HUES64 (cell line): ENCODE data around the gene KIF4A.

Source experiments
- H3K27ac ChIP-seq: 2 replicates; pipeline ENCODE4 v1.7.0; 2013; ENCODE audit warnings: low read depth, low read length, inconsistent platforms
- H3K27me3 ChIP-seq: 2 replicates; pipeline ENCODE4 v1.6.1; 2013; ENCODE audit warnings: mild to moderate bottlenecking, low read length; ENCODE audit not compliant: insufficient read depth
- H3K36me3 ChIP-seq: 2 replicates; pipeline ENCODE4 v1.6.1; 2013; ENCODE audit warnings: mild to moderate bottlenecking, low read length; ENCODE audit not compliant: insufficient read depth
- H3K4me1 ChIP-seq: 2 replicates; pipeline ENCODE4 v1.6.1; 2013; ENCODE audit warnings: mild to moderate bottlenecking, low read length, moderate library complexity; ENCODE audit not compliant: insufficient read depth
- H3K4me3 ChIP-seq: 2 replicates; pipeline ENCODE4 v1.5.1; 2013; ENCODE audit warnings: mild to moderate bottlenecking, low read length, moderate library complexity
- H3K9ac ChIP-seq: 2 replicates; pipeline ENCODE4 v1.6.1; 2013; ENCODE audit warnings: mild to moderate bottlenecking, low read depth, low read length
- H3K9me3 ChIP-seq: 2 replicates; pipeline ENCODE4 v1.6.1; 2013; ENCODE audit warnings: low read depth, low read length; ENCODE audit not compliant: insufficient read depth
- WGBS: fragments of 150-250, 120-280 bp; methylation state at CpG from one replicate; pipeline ENCODE4 v1.1.7; 2013; ENCODE audit warnings: missing lambda C conversion rate; 5-methylcytosine and 5-hydroxymethylcytosine counted together

The KIF4A gene

GRCh38 chrX:70455366-70456202 is 165.7 kb downstream of the KIF4A start:
- Histone ChIP-seq H3K4me3 (peak overlapping the region; percentile 82), H3K27me3 (no peaks in the 10 kb centered on the region), H3K9ac (peak overlapping the region; percentile 97), H3K9me3 (no peaks in the 10 kb centered on the region), H3K4me1 (peaks cover 17% of the 10 kb centered on the region; the same call in 1 of the 2 replicates), H3K36me3 (peaks cover 31% of the 10 kb centered on the region), H3K27ac (peak overlapping the region; percentile 88)
- WGBS: 0% methylated on average over 32 of the region's 32 CpGs

- 0 out of 2 replicates have a peak overlapping the region, but pooled peaks have one; percentile 5 for H3K27ac ChIP-seq
- H3K9me3 ChIP-seq: no peaks in the 10 kb centered on the region
- peaks cover 17% of the 10 kb centered on the region; the same call in 1 of the 2 replicates for H3K4me1 ChIP-seq
- peak overlapping the region; percentile 82 for H3K4me3 ChIP-seq
- peak overlapping the region; percentile 97 for H3K9ac ChIP-seq
- no peaks in the 10 kb centered on the region for H3K27me3 ChIP-seq
- WGBS: 11% methylated on average over 2 of the region's 2 CpGs
- H3K36me3 ChIP-seq: peaks cover 38% of the 10 kb centered on the region
Measured at GRCh38 chrX:70456256-70456655, 166.4 kb downstream of the KIF4A start.

GRCh38 chrX:70461026-70461425 is 171.1 kb downstream of the KIF4A start:
- WGBS: 100% methylated on average over 2 of the region's 2 CpGs
- no peaks in the 10 kb centered on the region for H3K27me3 ChIP-seq
- H3K4me3 ChIP-seq: no peak overlapping the region
- H3K27ac ChIP-seq: no peak overlapping the region
- H3K9me3 ChIP-seq: no peaks in the 10 kb centered on the region
- H3K4me1 ChIP-seq: peaks cover 10% of the 10 kb centered on the region; the same call in 1 of the 2 replicates
- no peak overlapping the region for H3K9ac ChIP-seq
- H3K36me3 ChIP-seq: peaks cover 47% of the 10 kb centered on the region

- Histone ChIP-seq H3K36me3 (peaks cover 32% of the 10 kb centered on the region), H3K9ac (no peak overlapping the region), H3K9me3 (no peaks in the 10 kb centered on the region), H3K27ac (no peak overlapping the region), H3K4me3 (no peak overlapping the region), H3K4me1 (no peaks in the 10 kb centered on the region), H3K27me3 (no peaks in the 10 kb centered on the region)
Measured at GRCh38 chrX:70464051-70464450, 174.1 kb downstream of the KIF4A start.

GRCh38 chrX:70466968-70467367 is 177.1 kb downstream of the KIF4A start:
- Histone ChIP-seq H3K9ac (no peak overlapping the region), H3K4me1 (no peaks in the 10 kb centered on the region), H3K4me3 (no peak overlapping the region), H3K27me3 (no peaks in the 10 kb centered on the region), H3K9me3 (no peaks in the 10 kb centered on the region), H3K36me3 (peaks cover 12% of the 10 kb centered on the region), H3K27ac (no peak overlapping the region)

GRCh38 chrX:70468709-70469108 is 178.8 kb downstream of the KIF4A start:
- Histone ChIP-seq H3K4me3 (no peak overlapping the region), H3K9ac (no peak overlapping the region), H3K27me3 (no peaks in the 10 kb centered on the region), H3K4me1 (peaks cover 7% of the 10 kb centered on the region), H3K9me3 (no peaks in the 10 kb centered on the region), H3K36me3 (peaks cover 12% of the 10 kb centered on the region), H3K27ac (no peak overlapping the region)
- no CpG with 5 or more reads among the region's 1 CpG for WGBS
